Glutamatergic neuron (in vitro differentiated cells): ENCODE results near the gene WNT3A. TPM values are rescaled to one million over a fixed set of nuclear protein-coding genes. Genes with fewer than 3 reads are reported as not detected.

Source experiments
- DNase-seq: peaks from one replicate; pipeline ENCODE4 v3.0.0; 2022
- H3K27ac Mint-ChIP-seq: one replicate; pipeline ENCODE4 v1.8.0; 2020; ENCODE audit warnings: mild to moderate bottlenecking, mixed read lengths, inconsistent platforms; ENCODE audit not compliant: unreplicated experiment
- H3K27me3 Mint-ChIP-seq: one replicate; pipeline ENCODE4 v1.8.0; 2020; ENCODE audit warnings: mild to moderate bottlenecking, moderate library complexity, mixed read lengths, inconsistent platforms; ENCODE audit not compliant: unreplicated experiment
- H3K36me3 Mint-ChIP-seq: one replicate; pipeline ENCODE4 v1.8.0; 2020; ENCODE audit warnings: mild to moderate bottlenecking, mixed read lengths, inconsistent platforms; ENCODE audit not compliant: unreplicated experiment
- H3K4me1 Mint-ChIP-seq: one replicate; pipeline ENCODE4 v1.8.0; 2020; ENCODE audit warnings: mild to moderate bottlenecking, low read depth, mixed read lengths, inconsistent platforms; ENCODE audit not compliant: unreplicated experiment
- H3K4me3 Mint-ChIP-seq: one replicate; pipeline ENCODE4 v1.8.0; 2020; ENCODE audit warnings: mild to moderate bottlenecking, mixed read lengths, inconsistent platforms; ENCODE audit not compliant: unreplicated experiment
- H3K9me3 Mint-ChIP-seq: one replicate; pipeline ENCODE4 v1.8.0; 2020; ENCODE audit warnings: mild to moderate bottlenecking, moderate library complexity, mixed read lengths, inconsistent platforms; ENCODE audit not compliant: unreplicated experiment
- total RNA-seq: library from RNA; stranded (reverse); fragmentation: NEBNext Ultra II Directional; extraction: Animal tissue kit (Norgen Biotek cat#: 25700); gene quantifications from one replicate; pipeline ENCODE4 v1.2.1, GENCODE V29; 2021; ENCODE audit not compliant: unreplicated experiment
- TF ChIP-seq, protein P1 (sequence below): fragments of 200-600 bp; sonication (generic); IDR thresholded peaks from one replicate; pipeline ENCODE4 v1.5.0; 2021; ENCODE audit not compliant: partially characterized antibody, unreplicated experiment

WNT3A gene
- total RNA-seq, 1 donor from 2014 or later: not detected

- Mint-ChIP-seq H3K4me1 (no peaks in the 10 kb centered on the region), H3K9me3 (peaks cover 2% of the 10 kb centered on the region), H3K27ac (no peak overlapping the region), H3K4me3 (no peak overlapping the region), H3K36me3 (no peaks in the 10 kb centered on the region), H3K27me3 (peaks cover 25% of the 10 kb centered on the region)
- TF ChIP-seq, protein P1, sequence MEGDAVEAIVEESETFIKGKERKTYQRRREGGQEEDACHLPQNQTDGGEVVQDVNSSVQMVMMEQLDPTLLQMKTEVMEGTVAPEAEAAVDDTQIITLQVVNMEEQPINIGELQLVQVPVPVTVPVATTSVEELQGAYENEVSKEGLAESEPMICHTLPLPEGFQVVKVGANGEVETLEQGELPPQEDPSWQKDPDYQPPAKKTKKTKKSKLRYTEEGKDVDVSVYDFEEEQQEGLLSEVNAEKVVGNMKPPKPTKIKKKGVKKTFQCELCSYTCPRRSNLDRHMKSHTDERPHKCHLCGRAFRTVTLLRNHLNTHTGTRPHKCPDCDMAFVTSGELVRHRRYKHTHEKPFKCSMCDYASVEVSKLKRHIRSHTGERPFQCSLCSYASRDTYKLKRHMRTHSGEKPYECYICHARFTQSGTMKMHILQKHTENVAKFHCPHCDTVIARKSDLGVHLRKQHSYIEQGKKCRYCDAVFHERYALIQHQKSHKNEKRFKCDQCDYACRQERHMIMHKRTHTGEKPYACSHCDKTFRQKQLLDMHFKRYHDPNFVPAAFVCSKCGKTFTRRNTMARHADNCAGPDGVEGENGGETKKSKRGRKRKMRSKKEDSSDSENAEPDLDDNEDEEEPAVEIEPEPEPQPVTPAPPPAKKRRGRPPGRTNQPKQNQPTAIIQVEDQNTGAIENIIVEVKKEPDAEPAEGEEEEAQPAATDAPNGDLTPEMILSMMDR: no peak
- no peak for DNase-seq
These were observed 3.1 kb upstream of the WNT3A start for GRCh38 chr1:228003461-228004330.

DNA sequence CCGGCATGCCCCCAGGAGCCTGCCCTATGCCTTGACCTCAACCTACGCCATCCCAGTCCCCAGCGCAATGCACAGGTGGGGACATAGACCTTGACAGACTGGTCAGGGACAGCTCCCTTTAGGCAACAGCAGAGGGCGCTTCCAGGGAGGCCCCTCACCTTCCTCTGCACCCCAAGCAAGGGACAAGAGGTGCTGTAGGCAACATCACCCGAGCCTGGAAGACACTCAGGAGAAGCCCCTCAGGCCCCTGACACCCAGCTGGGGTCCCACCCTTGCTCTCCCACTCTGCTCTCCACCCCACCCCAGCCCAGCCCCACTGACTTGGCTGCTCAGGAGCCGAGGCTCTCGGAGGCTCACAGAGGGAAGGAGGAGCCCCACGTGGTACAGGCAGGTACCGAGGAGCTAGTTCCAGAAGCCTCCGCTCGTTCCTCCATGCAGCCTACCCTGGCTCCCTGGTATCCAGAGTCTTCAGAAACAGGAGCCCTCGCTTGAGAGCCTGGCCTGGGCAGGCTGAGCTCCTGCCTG, 2.4 kb upstream of the WNT3A start:
- Mint-ChIP-seq H3K36me3 (no peaks in the 10 kb centered on the region), H3K9me3 (no peaks in the 10 kb centered on the region), H3K27me3 (peaks cover 26% of the 10 kb centered on the region), H3K27ac (no peak overlapping the region), H3K4me1 (no peaks in the 10 kb centered on the region), H3K4me3 (no peak overlapping the region)
- no peak for DNase-seq
- TF ChIP-seq, protein P1: no peak

- Mint-ChIP-seq H3K27me3 (peaks cover 29% of the 10 kb centered on the region), H3K4me3 (no peak overlapping the region), H3K27ac (no peak overlapping the region), H3K9me3 (no peaks in the 10 kb centered on the region), H3K36me3 (no peaks in the 10 kb centered on the region), H3K4me1 (no peaks in the 10 kb centered on the region)
- TF ChIP-seq, protein P1: no peak
- no peak for DNase-seq
These were observed 1.8 kb upstream of the WNT3A start for GRCh38 chr1:228004856-228005462.

DNA sequence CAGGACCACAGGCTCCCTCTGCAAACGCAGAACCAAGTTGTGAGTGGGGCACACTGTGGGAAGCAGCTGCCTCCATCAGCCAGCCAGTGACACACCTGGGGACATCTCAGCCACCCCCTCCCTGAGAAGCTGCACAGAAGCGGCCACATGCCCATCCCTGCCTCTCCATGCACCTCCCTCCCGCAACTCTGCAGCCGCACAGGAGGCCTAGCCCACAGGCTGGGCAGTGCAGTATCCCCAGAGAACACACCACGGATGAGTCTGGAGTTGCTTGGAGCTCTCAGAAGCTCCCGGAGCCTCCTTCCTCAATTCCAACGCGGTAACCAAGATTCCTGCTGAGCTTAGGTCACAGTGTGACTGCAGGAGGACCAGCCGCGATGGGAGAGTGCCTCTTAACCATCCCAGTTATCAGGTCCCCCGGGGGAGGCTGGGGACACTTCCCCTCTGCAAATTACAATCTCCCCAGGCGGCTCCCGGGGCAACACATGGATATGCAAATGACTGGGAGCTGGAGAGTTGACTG, 1.2 kb upstream of the WNT3A start:
- TF ChIP-seq, protein P1: no peak
- no peak overlapping the region for H3K4me3 Mint-ChIP-seq
- H3K4me1 Mint-ChIP-seq: no peaks in the 10 kb centered on the region
- H3K27ac Mint-ChIP-seq: no peak overlapping the region
- peaks cover 29% of the 10 kb centered on the region for H3K27me3 Mint-ChIP-seq
- H3K36me3 Mint-ChIP-seq: no peaks in the 10 kb centered on the region
- DNase-seq: no peak
- peaks cover 2% of the 10 kb centered on the region for H3K9me3 Mint-ChIP-seq
